Fibroblast of mammary gland (primary cell): ENCODE data around the gene EML1.

Experiments
- DNase-seq: peaks from one replicate; pipeline ENCODE4 v3.0.0-alpha.2; 2010; ENCODE audit warnings: low read depth
- H3K4me3 ChIP-seq: 2 replicates; pipeline ENCODE4 v1.5.1; 2011; ENCODE audit warnings: low read depth, mild to moderate bottlenecking, low read length, moderate library complexity; ENCODE audit not compliant: control insufficient read depth
- CTCF ChIP-seq: conservative IDR thresholded peaks from 2 replicates; pipeline ENCODE4 v1.5.1; 2011; ENCODE audit warnings: low read depth, low read length, inconsistent platforms; ENCODE audit not compliant: control insufficient read depth, insufficient read depth

Gene EML1

GRCh38 chr14:99989032-99989431 is 195.8 kb downstream of the EML1 start:
- TF ChIP-seq CTCF = no peak
- no peak overlapping the region for H3K4me3 ChIP-seq
- DNase-seq = no peak

GRCh38 chr14:99990268-99991170 is 197.3 kb downstream of the EML1 start:
- H3K4me3 ChIP-seq = no peak overlapping the region
- no peak for TF ChIP-seq CTCF
- DNase-seq = no peak

GRCh38 chr14:99991331-99991730 is 198.1 kb downstream of the EML1 start:
- no peak for TF ChIP-seq CTCF
- no peak for DNase-seq
- no peak overlapping the region for H3K4me3 ChIP-seq
